K562 (cell line): Measurements from ENCODE around the gene KLK2. TPM values are rescaled to one million over a fixed set of nuclear protein-coding genes. Genes with fewer than 3 reads are reported as not detected.

Source experiments
- ATF1 ChIP-seq, 2 experiments: fragments of 450-650 bp in 1 of 2; IDR thresholded peaks; 2 replicates each; pipeline ENCODE4 v1.6.1; 2016; ENCODE audit warnings: missing compliant biosample characterization in 1 of 2, missing genetic modification characterization in 1 of 2
- ATF7 ChIP-seq: fragments of 450-650 bp; IDR thresholded peaks from 2 replicates; pipeline ENCODE4 v1.7.1; 2014; ENCODE audit warnings: mild to moderate bottlenecking, moderate library complexity
- CHCHD3 ChIP-seq: fragments of 250-450 bp; sonication (Bioruptor Pico); IDR thresholded peaks from 2 replicates; pipeline ENCODE4 v2.1.2; 2022; ENCODE audit warnings: mild to moderate bottlenecking
- CREB1 ChIP-seq, 2 experiments: sonication (generic) in 1 of 2; formaldehyde crosslinking in 1 of 2; IDR thresholded peaks; 2 replicates each; pipeline versions ENCODE4 v1.6.1 to v1.8.0; 2012 to 2022; ENCODE audit warnings: inconsistent platforms in 1 of 2, mild to moderate bottlenecking in 1 of 2, missing genetic modification reagents in 1 of 2, moderate library complexity in 1 of 2
- FOS ChIP-seq: IDR thresholded peaks from 3 replicates; pipeline ENCODE4 v1.6.1; 2011; ENCODE audit not compliant: insufficient read length; ENCODE audit errors: extremely low read depth
- GATAD2A ChIP-seq: fragments of 450-650 bp; IDR thresholded peaks from 2 replicates; pipeline ENCODE4 v1.6.1; 2017
- KLF6 ChIP-seq: fragments of 250-450 bp; sonication (Bioruptor Pico); IDR thresholded peaks from 2 replicates; pipeline ENCODE4 v1.4.0; 2020; ENCODE audit warnings: mild to moderate bottlenecking, moderate library complexity, borderline replicate concordance
- NKRF ChIP-seq: fragments of 450-650 bp; IDR thresholded peaks from 2 replicates; pipeline ENCODE4 v1.6.1; 2016; ENCODE audit warnings: borderline replicate concordance
- NR0B1 ChIP-seq: fragments of 450-650 bp; IDR thresholded peaks from one replicate; pipeline ENCODE4 v1.6.1; 2018; ENCODE audit warnings: mild to moderate bottlenecking, moderate library complexity; ENCODE audit not compliant: partially characterized antibody
- PML ChIP-seq: IDR thresholded peaks from 2 replicates; pipeline ENCODE4 v1.6.1; 2012; ENCODE audit warnings: low read length, inconsistent platforms
- SAFB ChIP-seq: fragments of 200-400 bp; formaldehyde crosslinking; IDR thresholded peaks from 2 replicates; pipeline ENCODE4 v1.6.1; 2017; ENCODE audit warnings: low read depth, low read length, borderline replicate concordance
- SIN3A ChIP-seq, 2 experiments: fragments of 150-350 bp in 1 of 2; IDR thresholded peaks; 2 replicates each; pipeline ENCODE4 v1.6.1; 2011 to 2016; ENCODE audit warnings: borderline replicate concordance in 2 of 2, low read depth in 2 of 2, low read length in 2 of 2, mild to moderate bottlenecking in 2 of 2, moderate library complexity in 2 of 2; ENCODE audit not compliant: control insufficient read depth in 1 of 2
- TEAD1 ChIP-seq, 2 experiments: fragments of 450-650 bp in 1 of 2; sonication (generic) in 1 of 2; formaldehyde crosslinking; IDR thresholded peaks; 2 replicates each; pipeline versions ENCODE4 v1.4.0 to v1.8.0; 2020 to 2022; ENCODE audit warnings: mild to moderate bottlenecking in 2 of 2, missing genetic modification reagents in 1 of 2
- ZNF316 ChIP-seq: fragments of 450-650 bp; IDR thresholded peaks from 2 replicates; pipeline ENCODE4 v1.6.1; 2016
- ZNF592 ChIP-seq: fragments of 450-650 bp; IDR thresholded peaks from 2 replicates; pipeline ENCODE4 v1.6.1; 2017; ENCODE audit warnings: antibody characterized with exemption, mild to moderate bottlenecking
- ZSCAN32 ChIP-seq: fragments of 450-650 bp; formaldehyde crosslinking; IDR thresholded peaks from 2 replicates; pipeline ENCODE4 v1.4.0; 2020; ENCODE audit warnings: mild to moderate bottlenecking, moderate library complexity
- polyA plus RNA-seq, 8 experiments: library from polyadenylated mRNA; depleted of rRNA in 4 of 8; stranded (reverse) in 5 of 8; unstranded in 3 of 8; fragments of >200 nt; fragmentation: Nextera tagmentation in 2 of 8; fragmentation: Illumina TruSeq in 1 of 8; extraction: Ambion mirVana in 2 of 8; extraction: Trizol in 1 of 8; gene quantifications; 2 replicates each; pipeline versions ENCODE4 v1.2.1 to v1.2.3, GENCODE V29; 2011 to 2014; ENCODE audit warnings: inconsistent platforms in 1 of 8, missing spikeins in 1 of 8
- total RNA-seq, 7 experiments: library from RNA; depleted of rRNA in 6 of 7; stranded (reverse); fragments of >200 nt in 6 of 7; fragmentation: Illumina TruSeq in 2 of 7; extraction: Trizol in 2 of 7; gene quantifications; 2 replicates each; pipeline versions ENCODE4 v1.2.1 to v1.2.3, GENCODE V29; 2011 to 2021; ENCODE audit warnings: low replicate concordance in 1 of 7

Gene KLK2
- total and polyA plus RNA-seq, 9 of the 15 experiments (the other 6 are each of a cell fraction or from before 2014, with no cell fraction given): 0.11 to 0.47 (median 0.23) TPM; not detected in 1

DNA sequence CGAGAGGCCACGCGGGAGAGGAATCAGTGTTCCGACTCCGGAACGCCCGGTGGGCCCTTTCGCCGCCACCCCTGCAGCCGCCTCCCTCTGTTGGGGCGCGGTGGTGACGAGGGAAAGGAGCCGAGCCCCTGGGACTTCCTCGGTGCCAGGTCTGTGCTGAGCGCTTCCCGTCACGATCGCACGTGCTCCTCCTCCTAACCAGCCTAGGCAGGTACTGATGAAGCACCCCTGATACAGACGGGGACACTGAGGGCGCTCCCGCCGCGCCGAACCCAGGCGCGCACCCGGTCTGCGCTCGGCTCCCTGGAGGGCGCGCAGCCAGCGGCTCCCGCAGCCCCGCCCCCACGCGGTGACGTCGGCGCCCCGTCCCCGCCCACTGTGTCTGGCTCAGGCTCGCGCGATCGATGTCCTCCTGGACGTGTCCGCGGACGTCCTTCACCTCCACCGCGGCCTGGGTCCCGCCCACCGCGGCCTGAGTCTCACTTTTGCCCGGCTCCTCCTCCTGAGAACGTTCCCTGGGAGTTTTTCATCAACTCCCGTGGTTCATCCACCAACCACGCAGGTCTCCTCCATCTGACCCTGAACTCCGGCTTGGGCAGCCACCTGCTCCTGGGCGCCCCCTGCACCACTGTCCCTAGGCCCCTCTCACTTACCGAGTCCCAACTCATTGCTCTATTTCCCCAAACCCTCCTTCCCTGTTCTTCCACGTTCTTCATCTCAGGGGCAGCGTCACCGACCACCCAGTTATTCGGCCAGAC lies 37.3 kb upstream of the KLK2 start (continued):
- no peak for TF ChIP-seq ZNF592
- no peak for TF ChIP-seq TEAD1 (CRISPR knock-in tag; IDR thresholded peaks at IDR 0.05)
- TF ChIP-seq ZNF316: no peak
- TF ChIP-seq CREB1 (IDR thresholded peaks at IDR 0.05): peak; percentile 85
- TF ChIP-seq CREB1 (CRISPR knock-in tag; IDR thresholded peaks at IDR 0.05): peak; percentile 83
- TF ChIP-seq SIN3A (IDR thresholded peaks at IDR 0.05; ENCODE audit: borderline replicate concordance in 2 of 2, control insufficient read depth in 1 of 2, low read depth in 2 of 2, low read length in 2 of 2): peak in 1 of 2 experiments; percentile 13; a peak in 1 of 4 replicates
- TF ChIP-seq PML: peak; percentile 41; the same call in 1 of the 2 replicates
- TF ChIP-seq SAFB: no peak
- 0 out of 2 replicates have a peak, but pooled peaks have one; percentile 29 for TF ChIP-seq GATAD2A
- no peak for TF ChIP-seq ATF1 (CRISPR knock-in tag; IDR thresholded peaks at IDR 0.05)
- peak; percentile 93 for TF ChIP-seq ATF1 (tag; IDR thresholded peaks at IDR 0.05)
- TF ChIP-seq FOS: no peak
- TF ChIP-seq CHCHD3: no peak
- no peak for TF ChIP-seq KLF6 (CRISPR knock-in tag)
- no peak for TF ChIP-seq NKRF
- peak; percentile 81 for TF ChIP-seq ATF7
- TF ChIP-seq NR0B1: no peak
- TF ChIP-seq ZSCAN32 (CRISPR knock-in tag): no peak
